OCI-LY3 (cell line): ENCODE measurements around the gene ALDH6A1.
A peak's percentile ranks its signal among the peaks of the same experiment; 100 is the strongest.

Experiments
- H2AFZ ChIP-seq: fragments of 200-600, 300-600 bp; shearing (Covaris generic); 2 replicates; pipeline ENCODE4 v1.6.0; 2014; ENCODE audit warnings: antibody characterized with exemption, low read depth, low read length
- H3K27ac ChIP-seq: fragments of 200-600, 300-600 bp; sonication (generic); 2 replicates; pipeline ENCODE4 v1.5.1; 2014; ENCODE audit warnings: mild to moderate bottlenecking, low read length, moderate library complexity, mixed read lengths
- H3K27me3 ChIP-seq: fragments of 200-600, 300-600 bp; sonication (generic); 2 replicates; pipeline ENCODE4 v1.6.1; 2014; ENCODE audit warnings: low read depth, low read length, mixed read lengths
- H3K36me3 ChIP-seq: fragments of 200-600, 300-600 bp; sonication (generic); replicated peaks from 2 replicates; pipeline ENCODE3; 2014; ENCODE audit warnings: low read depth, low read length, mixed read lengths
- H3K4me1 ChIP-seq: fragments of 300-600, 200-600 bp; sonication (generic); 2 replicates; pipeline ENCODE4 v1.6.1; 2014; ENCODE audit warnings: low read length, mixed read lengths
- H3K4me2 ChIP-seq: fragments of 200-600, 300-600 bp; sonication (generic); 2 replicates; pipeline ENCODE4 v1.6.1; 2014; ENCODE audit warnings: low read length, mixed read lengths
- H3K4me3 ChIP-seq: fragments of 300-600, 200-600 bp; sonication (generic); 2 replicates; pipeline ENCODE4 v1.5.1; 2014; ENCODE audit warnings: antibody characterized with exemption, mild to moderate bottlenecking, low read length, moderate library complexity
- H3K79me2 ChIP-seq: fragments of 300-600, 200-600 bp; shearing (Covaris generic); 2 replicates; pipeline ENCODE4 v1.6.1; 2014; ENCODE audit warnings: mild to moderate bottlenecking, low read length, mixed read lengths
- H3K9ac ChIP-seq: fragments of 300-600, 200-600 bp; shearing (Covaris generic); 2 replicates; pipeline ENCODE4 v1.6.0; 2014; ENCODE audit warnings: mild to moderate bottlenecking, low read length, moderate library complexity
- H3K9me3 ChIP-seq: fragments of 200-600, 300-600 bp; shearing (Covaris generic); 2 replicates; pipeline ENCODE4 v1.6.1; 2014; ENCODE audit warnings: low read length, mixed read lengths; ENCODE audit not compliant: insufficient read depth
- H4K20me1 ChIP-seq: fragments of 200-600, 300-600 bp; sonication (generic); 2 replicates; pipeline ENCODE4 v1.6.1; 2016; ENCODE audit warnings: low read length, mixed read lengths; ENCODE audit not compliant: insufficient read depth
- CTCF ChIP-seq: fragments of 200-600, 300-600 bp; sonication (generic); IDR thresholded peaks from 2 replicates; pipeline ENCODE4 v1.5.1; 2014; ENCODE audit warnings: antibody characterized with exemption, low read length, low read depth
- EZH2phosphoT487 ChIP-seq: fragments of 200-600 bp; shearing (Covaris generic); IDR thresholded peaks from 2 replicates; pipeline ENCODE4 v1.6.1; 2018; ENCODE audit warnings: antibody characterized with exemption, mixed run types, low read depth

ALDH6A1 gene

GRCh38 chr14:74085828-74086227 lies 1.6 kb upstream of the ALDH6A1 start:
- H3K27ac ChIP-seq: peak overlapping the region; percentile 46
- H3K27me3 ChIP-seq: no peaks in the 10 kb centered on the region
- TF ChIP-seq EZH2phosphoT487: no peak
- no peak for TF ChIP-seq CTCF
- H3K4me2 ChIP-seq: peak overlapping the region; percentile 99
- no peaks in the 10 kb centered on the region for H3K36me3 ChIP-seq
- no peaks in the 10 kb centered on the region for H4K20me1 ChIP-seq
- H3K4me1 ChIP-seq: peaks cover 30% of the 10 kb centered on the region
- H3K9me3 ChIP-seq: no peaks in the 10 kb centered on the region
- no peak overlapping the region for H2AFZ ChIP-seq
- peaks cover 26% of the 10 kb centered on the region for H3K79me2 ChIP-seq
- H3K9ac ChIP-seq: peak overlapping the region; percentile 70
- peak overlapping the region; percentile 99 for H3K4me3 ChIP-seq

GRCh38 chr14:74085047-74085637 lies 889 bp upstream of the ALDH6A1 start:
- peaks cover 30% of the 10 kb centered on the region for H3K4me1 ChIP-seq
- no peaks in the 10 kb centered on the region for H4K20me1 ChIP-seq
- peak overlapping the region; percentile 70 for H3K9ac ChIP-seq
- H3K27me3 ChIP-seq: no peaks in the 10 kb centered on the region
- no peaks in the 10 kb centered on the region for H3K36me3 ChIP-seq
- H3K79me2 ChIP-seq: peaks cover 26% of the 10 kb centered on the region
- peak overlapping the region; percentile 46 for H3K27ac ChIP-seq
- peak overlapping the region; percentile 99 for H3K4me2 ChIP-seq
- peak overlapping the region; percentile 99 for H3K4me3 ChIP-seq
- no peaks in the 10 kb centered on the region for H3K9me3 ChIP-seq
- peak overlapping the region; percentile 49; the same call in 1 of the 2 replicates for H2AFZ ChIP-seq
- TF ChIP-seq CTCF: no peak
- TF ChIP-seq EZH2phosphoT487: no peak

- no peaks in the 10 kb centered on the region for H3K36me3 ChIP-seq
- H3K27me3 ChIP-seq: no peaks in the 10 kb centered on the region
- TF ChIP-seq CTCF (no peak), EZH2phosphoT487 (no peak)
- H4K20me1 ChIP-seq: no peaks in the 10 kb centered on the region
- H3K27ac ChIP-seq: no peak overlapping the region
- H3K9me3 ChIP-seq: no peaks in the 10 kb centered on the region
- peak overlapping the region; percentile 99 for H3K4me3 ChIP-seq
- peaks cover 22% of the 10 kb centered on the region for H3K4me1 ChIP-seq
- peak overlapping the region; percentile 98 for H3K4me2 ChIP-seq
- H2AFZ ChIP-seq: peak overlapping the region; percentile 54; the same call in 1 of the 2 replicates
- H3K79me2 ChIP-seq: peaks cover 18% of the 10 kb centered on the region
- H3K9ac ChIP-seq: peak overlapping the region; percentile 75
These were observed 423 bp downstream of the ALDH6A1 start for GRCh38 chr14:74083784-74084276.

- Histone ChIP-seq H3K27ac (no peak overlapping the region), H3K4me1 (peaks cover 21% of the 10 kb centered on the region), H3K36me3 (no peaks in the 10 kb centered on the region), H3K9ac (peak overlapping the region; percentile 75), H2AFZ (no peak overlapping the region), H3K4me3 (peak overlapping the region; percentile 99), H4K20me1 (no peaks in the 10 kb centered on the region), H3K79me2 (peaks cover 17% of the 10 kb centered on the region), H3K27me3 (no peaks in the 10 kb centered on the region), H3K4me2 (peak overlapping the region; percentile 98), H3K9me3 (no peaks in the 10 kb centered on the region)
- TF ChIP-seq CTCF (no peak), EZH2phosphoT487 (no peak)
These were observed 1.1 kb downstream of the ALDH6A1 start for GRCh38 chr14:74083161-74083560.
